ENCODE data around the gene CRHR1.

The CRHR1 gene

DNA sequence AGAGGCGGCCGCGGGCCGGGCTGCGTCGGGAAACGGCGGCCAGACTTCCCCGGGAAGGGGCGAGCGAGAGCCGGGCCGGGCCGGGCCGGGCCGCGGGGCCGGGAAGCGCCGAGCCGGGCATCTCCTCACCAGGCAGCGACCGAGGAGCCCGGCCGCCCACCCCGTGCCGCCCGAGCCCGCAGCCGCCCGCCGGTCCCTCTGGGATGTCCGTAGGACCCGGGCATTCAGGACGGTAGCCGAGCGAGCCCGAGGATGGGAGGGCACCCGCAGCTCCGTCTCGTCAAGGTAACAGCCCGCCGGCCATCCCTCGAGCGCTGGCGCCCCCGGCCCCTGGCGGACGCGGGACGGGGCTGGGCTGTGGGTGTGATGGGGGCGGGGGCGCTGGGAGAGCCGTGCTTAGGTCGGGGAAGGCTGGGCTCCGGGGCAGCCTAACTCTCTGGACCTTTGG, at the start of gene CRHR1:
Gene CRHR1 (plus strand): TSS at position 28 of the 448 bp plus-strand sequence. CDS start 225 bp downstream, at position 253.
- Histone ChIP-seq H3K27me3 (replicated peaks; ENCODE audit: control insufficient read depth, insufficient read depth, low read length) (peaks cover 2% of the 10 kb centered on the region), H3K36me3 (ENCODE audit: control insufficient read depth, insufficient read depth, low read length) (no peaks in the 10 kb centered on the region), H3K4me3 (replicated peaks; ENCODE audit: low read depth, low read length) (0 out of 2 replicates have a peak within 1 kb of the TSS, but pooled peaks have one; percentile 17)
- no peak for DNase-seq (ENCODE audit: extremely low read depth, insufficient read length)
- TF ChIP-seq, protein P1, sequence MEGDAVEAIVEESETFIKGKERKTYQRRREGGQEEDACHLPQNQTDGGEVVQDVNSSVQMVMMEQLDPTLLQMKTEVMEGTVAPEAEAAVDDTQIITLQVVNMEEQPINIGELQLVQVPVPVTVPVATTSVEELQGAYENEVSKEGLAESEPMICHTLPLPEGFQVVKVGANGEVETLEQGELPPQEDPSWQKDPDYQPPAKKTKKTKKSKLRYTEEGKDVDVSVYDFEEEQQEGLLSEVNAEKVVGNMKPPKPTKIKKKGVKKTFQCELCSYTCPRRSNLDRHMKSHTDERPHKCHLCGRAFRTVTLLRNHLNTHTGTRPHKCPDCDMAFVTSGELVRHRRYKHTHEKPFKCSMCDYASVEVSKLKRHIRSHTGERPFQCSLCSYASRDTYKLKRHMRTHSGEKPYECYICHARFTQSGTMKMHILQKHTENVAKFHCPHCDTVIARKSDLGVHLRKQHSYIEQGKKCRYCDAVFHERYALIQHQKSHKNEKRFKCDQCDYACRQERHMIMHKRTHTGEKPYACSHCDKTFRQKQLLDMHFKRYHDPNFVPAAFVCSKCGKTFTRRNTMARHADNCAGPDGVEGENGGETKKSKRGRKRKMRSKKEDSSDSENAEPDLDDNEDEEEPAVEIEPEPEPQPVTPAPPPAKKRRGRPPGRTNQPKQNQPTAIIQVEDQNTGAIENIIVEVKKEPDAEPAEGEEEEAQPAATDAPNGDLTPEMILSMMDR (IDR thresholded peaks at IDR 0.05; ENCODE audit: insufficient read depth, low read length, poor library complexity, severe bottlenecking), result no peak

DNA sequence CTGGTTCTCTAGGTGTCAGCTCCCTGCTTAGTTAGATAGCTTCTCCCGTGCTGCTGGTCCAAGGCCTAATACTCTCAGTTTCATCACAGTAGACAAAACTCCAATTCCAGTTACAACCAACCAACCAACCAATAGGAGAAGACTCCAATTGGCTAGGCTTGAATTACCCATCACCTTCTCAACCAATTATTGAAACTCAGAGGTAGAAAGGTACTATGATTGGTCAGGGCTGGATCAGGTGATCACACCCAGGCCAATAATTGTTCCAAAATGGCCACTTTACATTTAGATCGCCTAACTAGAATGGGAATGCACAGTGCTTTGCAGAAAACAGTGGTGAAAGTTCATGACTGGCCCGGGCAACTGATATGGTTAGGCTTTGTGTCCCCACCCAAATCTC, 49.5 kb upstream of the CRHR1 start:
- Histone ChIP-seq H3K36me3 (ENCODE audit: control insufficient read depth, insufficient read depth, low read length) (no peaks in the 10 kb centered on the region), H3K27me3 (replicated peaks; ENCODE audit: control insufficient read depth, insufficient read depth, low read length) (no peaks in the 10 kb centered on the region), H3K4me3 (replicated peaks; ENCODE audit: low read depth, low read length) (no peak overlapping the region)
- no peak for DNase-seq (ENCODE audit: extremely low read depth, insufficient read length)
- TF ChIP-seq, protein P1 (IDR thresholded peaks at IDR 0.05; ENCODE audit: insufficient read depth, low read length, poor library complexity, severe bottlenecking), result no peak

DNA sequence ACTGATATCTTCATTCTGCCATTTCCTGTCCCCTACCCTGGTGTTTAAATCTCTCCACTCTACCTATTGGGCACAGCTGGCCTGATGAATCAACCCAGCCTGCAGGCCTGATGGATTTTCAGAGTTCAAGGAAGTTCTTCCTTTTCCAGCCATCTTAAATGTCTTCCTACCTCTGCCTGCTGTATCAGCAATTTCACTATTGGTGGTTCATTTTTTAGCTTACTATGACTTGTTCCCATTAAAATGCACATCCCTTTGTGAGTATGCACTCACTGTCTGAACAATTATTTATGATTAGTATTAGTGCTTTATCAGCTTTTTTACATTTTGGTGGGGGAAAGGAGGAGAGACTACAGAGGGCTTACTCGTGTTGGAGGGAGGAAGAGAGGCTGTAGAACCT, 48.6 kb upstream of the CRHR1 start:
- no peak overlapping the region for H3K4me3 ChIP-seq (replicated peaks; ENCODE audit: low read depth, low read length)
- H3K27me3 ChIP-seq (replicated peaks; ENCODE audit: control insufficient read depth, insufficient read depth, low read length), result no peaks in the 10 kb centered on the region
- no peaks in the 10 kb centered on the region for H3K36me3 ChIP-seq (ENCODE audit: control insufficient read depth, insufficient read depth, low read length)
- no peak for DNase-seq (ENCODE audit: extremely low read depth, insufficient read length)
- TF ChIP-seq, protein P1 (IDR thresholded peaks at IDR 0.05; ENCODE audit: insufficient read depth, low read length, poor library complexity, severe bottlenecking), result no peak

DNA sequence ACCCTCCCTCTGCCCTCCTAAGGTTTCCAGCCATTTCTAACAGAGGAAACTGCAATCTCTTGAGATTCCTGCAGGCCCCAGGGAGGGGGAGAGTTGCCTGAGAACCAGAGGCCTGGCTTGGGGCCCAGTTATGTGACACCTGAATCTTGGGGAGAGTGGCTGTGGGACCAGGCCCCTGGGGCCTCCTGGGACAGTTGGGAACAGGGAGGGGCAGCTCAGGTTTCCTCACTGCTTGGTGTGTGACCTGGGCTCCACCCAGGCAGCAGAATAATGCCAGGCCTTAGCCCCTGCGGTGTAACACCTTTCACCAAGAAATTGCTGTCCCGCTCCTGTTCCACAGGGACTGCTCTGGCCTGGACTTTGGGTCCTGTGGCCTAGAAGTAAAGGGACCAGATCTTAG, 44.3 kb upstream of the CRHR1 start:
- DNase-seq (ENCODE audit: extremely low read depth, insufficient read length), result no peak
- no peaks in the 10 kb centered on the region for H3K36me3 ChIP-seq (ENCODE audit: control insufficient read depth, insufficient read depth, low read length)
- no peaks in the 10 kb centered on the region for H3K27me3 ChIP-seq (replicated peaks; ENCODE audit: control insufficient read depth, insufficient read depth, low read length)
- no peak overlapping the region for H3K4me3 ChIP-seq (replicated peaks; ENCODE audit: low read depth, low read length)
- TF ChIP-seq, protein P1 (IDR thresholded peaks at IDR 0.05; ENCODE audit: insufficient read depth, low read length, poor library complexity, severe bottlenecking), result no peak

DNA sequence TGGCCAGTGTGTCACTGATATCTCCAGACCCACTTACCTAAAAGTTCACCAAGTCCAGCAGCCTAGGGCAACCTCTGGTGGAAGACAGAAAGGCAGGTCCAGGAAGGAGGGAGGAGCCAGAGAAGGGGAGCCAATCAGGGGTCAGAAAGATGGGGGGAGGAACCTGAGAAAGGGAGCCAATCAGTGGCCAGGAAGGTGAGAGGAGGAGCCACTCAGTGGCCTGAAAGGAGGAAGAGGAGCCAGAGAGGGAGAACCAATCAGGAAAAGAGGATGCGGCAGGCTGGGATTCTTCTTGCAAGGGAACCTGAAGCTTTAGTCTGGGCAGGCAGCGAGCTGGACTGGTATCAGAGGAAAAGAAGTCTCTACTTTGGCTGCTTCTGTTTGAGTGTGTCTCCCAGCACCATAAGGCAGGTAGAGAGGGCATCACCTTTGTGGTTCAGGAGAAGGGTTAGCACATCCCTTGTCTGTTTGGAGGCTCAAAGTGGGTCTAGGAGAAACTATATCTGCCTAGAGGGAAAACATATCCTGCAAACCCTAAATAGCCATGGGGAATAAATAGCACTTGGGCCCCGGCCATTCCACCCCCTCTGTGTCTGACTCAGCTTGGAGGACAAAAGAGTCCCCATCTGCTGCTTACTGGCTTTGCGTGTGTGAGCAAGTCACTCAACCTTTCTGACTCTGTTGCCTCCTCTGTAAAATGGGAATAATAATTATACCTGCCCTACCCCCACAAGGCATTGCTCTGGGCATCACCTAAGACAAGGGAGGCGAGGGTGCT, 43.4 kb upstream of the CRHR1 start:
- TF ChIP-seq, protein P1 (IDR thresholded peaks at IDR 0.05; ENCODE audit: insufficient read depth, low read length, poor library complexity, severe bottlenecking), result no peak
- H3K36me3 ChIP-seq (ENCODE audit: control insufficient read depth, insufficient read depth, low read length), result no peaks in the 10 kb centered on the region
- DNase-seq (ENCODE audit: extremely low read depth, insufficient read length), result no peak
- no peaks in the 10 kb centered on the region for H3K27me3 ChIP-seq (replicated peaks; ENCODE audit: control insufficient read depth, insufficient read depth, low read length)
- no peak overlapping the region for H3K4me3 ChIP-seq (replicated peaks; ENCODE audit: low read depth, low read length)

All from GM06990 (cell line).